GM18498 (cell line): ENCODE data around the gene ABHD5.

Source experiments
- ATAC-seq: cut with Tn5 transposase; IDR thresholded peaks from one replicate; pipeline ENCODE4 v1.9.1; 2021; ENCODE audit warnings: mild to moderate bottlenecking, moderate library complexity; ENCODE audit not compliant: unreplicated experiment

Gene ABHD5

DNA sequence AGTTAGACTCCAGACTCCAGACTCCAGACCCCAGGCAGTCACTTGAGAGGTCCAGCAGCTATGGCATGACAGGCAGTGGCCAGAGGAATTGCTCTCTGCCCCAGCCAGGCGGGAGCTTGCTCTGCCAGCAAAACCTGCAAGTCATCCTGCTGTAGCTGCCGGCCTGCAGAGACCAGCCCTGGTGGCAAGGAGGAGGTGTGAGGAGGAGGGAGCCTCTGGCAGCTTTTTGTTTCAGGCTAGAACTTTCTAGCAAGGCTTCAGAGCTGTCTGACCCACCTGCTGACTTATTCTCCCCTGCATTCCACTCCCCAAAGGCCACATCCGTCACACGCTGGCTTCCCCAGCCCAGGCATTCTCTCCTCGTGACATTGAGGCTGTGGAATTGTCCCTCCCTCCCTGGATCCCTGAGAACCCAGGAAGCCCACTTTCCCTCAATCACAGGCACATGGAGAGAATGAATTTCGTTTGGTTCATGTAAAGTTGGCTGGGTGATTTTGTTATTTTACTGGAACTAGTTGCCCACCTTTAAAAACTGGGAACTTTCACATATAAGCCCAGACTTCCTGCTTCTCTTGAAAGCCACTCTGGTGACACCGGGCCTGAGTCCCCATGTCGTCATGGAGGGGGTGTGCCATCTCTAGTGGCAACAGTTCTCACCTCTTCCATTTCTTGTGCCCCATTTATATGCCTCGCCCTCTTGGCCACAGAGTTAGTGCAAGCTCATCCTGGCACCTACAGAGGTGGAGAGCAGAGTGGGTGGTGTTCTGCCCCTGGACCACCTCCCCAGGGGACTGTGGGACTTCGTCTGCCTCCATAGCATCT is 82.7 kb downstream of the ABHD5 start:
- no peak for ATAC-seq

DNA sequence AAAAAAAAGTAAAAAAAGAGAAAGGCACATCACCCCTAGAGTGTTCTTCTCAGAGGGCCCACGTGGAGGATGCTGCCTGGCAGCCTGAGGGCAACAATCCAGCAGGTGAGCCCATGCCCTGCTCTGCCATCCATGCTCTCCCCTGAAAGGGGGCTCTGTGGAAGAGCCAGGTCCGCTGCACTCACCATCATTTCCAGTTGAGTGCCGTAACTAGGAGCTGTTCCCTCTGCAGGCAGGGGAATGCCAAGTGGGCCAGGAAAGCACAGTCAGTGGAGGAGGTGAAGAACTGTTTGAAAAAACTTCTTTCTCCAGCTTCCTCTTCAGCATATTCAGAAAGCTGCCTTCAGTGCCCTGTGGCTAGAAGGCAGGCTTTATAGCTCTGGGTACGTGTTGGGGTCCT is 84.1 kb downstream of the ABHD5 start:
- no peak for ATAC-seq

DNA sequence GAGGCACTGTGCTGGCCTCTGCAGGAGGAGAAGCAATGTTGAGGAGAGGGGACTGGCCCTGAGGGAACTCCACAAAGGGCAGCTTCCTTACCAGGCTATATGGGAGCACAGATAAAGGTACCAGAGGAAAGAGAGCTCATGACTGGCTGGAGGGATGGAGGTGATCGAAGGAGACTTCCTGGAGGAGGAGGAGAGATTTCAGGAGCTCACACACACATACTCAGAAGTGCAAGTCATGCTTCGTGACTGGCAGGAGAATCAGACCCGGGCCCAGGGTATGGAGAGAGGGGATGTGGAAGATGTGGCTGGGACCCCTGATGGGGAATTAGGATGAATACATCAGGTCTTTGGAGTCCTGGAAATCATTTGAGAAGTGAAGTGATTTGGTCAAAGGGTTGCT is 85.4 kb downstream of the ABHD5 start:
- no peak for ATAC-seq

DNA sequence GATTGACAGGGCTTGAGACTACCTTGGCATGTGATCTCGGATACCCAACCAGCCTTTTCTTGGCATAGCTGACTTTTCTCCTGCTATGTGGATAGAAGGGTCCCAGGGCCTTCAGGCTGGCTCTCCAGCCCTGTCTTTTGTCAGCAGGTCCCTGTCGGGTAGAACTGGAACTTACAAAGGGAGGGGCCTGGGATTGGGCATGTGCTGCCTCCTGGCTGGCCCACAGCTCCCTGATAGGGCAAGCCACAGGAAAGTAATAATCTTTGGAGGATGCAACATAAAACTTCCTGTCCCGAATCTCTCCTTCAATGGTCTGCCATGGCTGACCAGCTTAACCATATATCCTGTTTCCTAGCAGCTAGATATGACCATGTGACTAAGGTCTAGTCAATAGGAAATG is 89.1 kb downstream of the ABHD5 start:
- ATAC-seq, result no peak

DNA sequence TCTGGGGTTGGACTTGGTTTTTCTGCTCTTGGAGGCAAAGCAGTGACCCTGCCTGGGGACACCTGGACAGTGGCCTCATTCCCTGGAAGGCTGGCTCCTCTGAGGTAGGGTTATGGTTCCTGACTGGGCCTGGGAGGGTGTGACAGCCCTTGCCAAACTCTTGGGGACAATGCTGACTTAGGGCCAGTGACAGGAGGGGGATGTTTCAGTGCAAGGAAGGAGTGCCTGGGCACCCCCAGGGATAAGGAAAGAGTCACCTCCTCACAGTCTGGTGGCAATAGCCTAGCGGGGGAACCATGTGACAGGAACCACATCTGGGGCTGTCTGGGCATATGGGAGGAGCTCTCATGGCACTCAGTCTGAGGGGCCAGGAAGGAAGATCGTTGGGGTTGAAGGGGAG is 91.8 kb downstream of the ABHD5 start:
- no peak for ATAC-seq
